Measurements from ENCODE around the gene FAM184B.

Gene FAM184B

DNA sequence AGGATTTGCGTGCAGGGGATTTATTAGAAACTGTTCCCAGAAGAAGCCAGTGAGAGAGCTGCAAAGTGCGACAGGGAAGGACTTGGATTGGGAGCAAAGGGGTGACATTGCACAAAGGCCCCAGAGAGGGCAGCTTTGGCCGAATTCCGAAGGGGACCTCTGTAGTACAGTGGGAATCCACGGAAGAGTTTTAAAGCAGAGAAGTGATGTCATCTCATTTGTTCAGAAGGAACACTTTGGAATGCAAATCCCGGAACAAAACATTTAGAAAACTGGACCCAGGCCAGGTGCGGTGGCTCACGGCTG lies 71.7 kb downstream of the FAM184B start:
- Histone ChIP-seq H3K27ac (ENCODE audit: extremely low read depth, low read depth, low read length) (no peak overlapping the region), H3K9me3 (ENCODE audit: control insufficient read depth, insufficient read depth, low read depth, low read length) (no peaks in the 10 kb centered on the region), H3K4me3 (ENCODE audit: low read depth, low read length) (no peak overlapping the region), H3K36me3 (ENCODE audit: control insufficient read depth in 2 of 2, insufficient read depth in 1 of 2, low read length in 2 of 2) (no peaks in the 10 kb centered on the region), H3K4me1 (ENCODE audit: control insufficient read depth, insufficient read depth, low read length) (no peaks in the 10 kb centered on the region)
- CTCF ChIA-PET: no interaction called here
- TF ChIP-seq ZFP3 (tag by site-specific recombination; IDR thresholded peaks at IDR 0.05; ENCODE audit: low read depth): no peak
- TF ChIP-seq IKZF3 (tag by site-specific recombination; IDR thresholded peaks at IDR 0.05): no peak
- TF ChIP-seq ZSCAN16 (tag by site-specific recombination; IDR thresholded peaks at IDR 0.05): no peak
- no peak for TF ChIP-seq KLF9 (tag by site-specific recombination; IDR thresholded peaks at IDR 0.05; ENCODE audit: low read depth)
- TF ChIP-seq RBAK (tag by site-specific recombination; IDR thresholded peaks at IDR 0.05): no peak
- no peak for TF ChIP-seq ZNF175 (tag by site-specific recombination; IDR thresholded peaks at IDR 0.05)
- TF ChIP-seq ZFP41 (tag by site-specific recombination; IDR thresholded peaks at IDR 0.05; ENCODE audit: borderline replicate concordance): no peak
- TF ChIP-seq ZNF843 (tag by site-specific recombination; IDR thresholded peaks at IDR 0.05): no peak
- TF ChIP-seq, protein P1, sequence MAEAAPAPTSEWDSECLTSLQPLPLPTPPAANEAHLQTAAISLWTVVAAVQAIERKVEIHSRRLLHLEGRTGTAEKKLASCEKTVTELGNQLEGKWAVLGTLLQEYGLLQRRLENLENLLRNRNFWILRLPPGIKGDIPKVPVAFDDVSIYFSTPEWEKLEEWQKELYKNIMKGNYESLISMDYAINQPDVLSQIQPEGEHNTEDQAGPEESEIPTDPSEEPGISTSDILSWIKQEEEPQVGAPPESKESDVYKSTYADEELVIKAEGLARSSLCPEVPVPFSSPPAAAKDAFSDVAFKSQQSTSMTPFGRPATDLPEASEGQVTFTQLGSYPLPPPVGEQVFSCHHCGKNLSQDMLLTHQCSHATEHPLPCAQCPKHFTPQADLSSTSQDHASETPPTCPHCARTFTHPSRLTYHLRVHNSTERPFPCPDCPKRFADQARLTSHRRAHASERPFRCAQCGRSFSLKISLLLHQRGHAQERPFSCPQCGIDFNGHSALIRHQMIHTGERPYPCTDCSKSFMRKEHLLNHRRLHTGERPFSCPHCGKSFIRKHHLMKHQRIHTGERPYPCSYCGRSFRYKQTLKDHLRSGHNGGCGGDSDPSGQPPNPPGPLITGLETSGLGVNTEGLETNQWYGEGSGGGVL (tag by site-specific recombination; IDR thresholded peaks at IDR 0.05): no peak
- no peak for TF ChIP-seq ZNF558 (tag by site-specific recombination; IDR thresholded peaks at IDR 0.05)
- no peak for TF ChIP-seq ZNF658 (tag by site-specific recombination; IDR thresholded peaks at IDR 0.05)
- no peak for TF ChIP-seq ZNF311 (tag by site-specific recombination; IDR thresholded peaks at IDR 0.05; ENCODE audit: borderline replicate concordance)
- no peak for TF ChIP-seq ZBTB7A (tag by site-specific recombination; IDR thresholded peaks at IDR 0.05; ENCODE audit: low read depth)
- POLR2A ChIA-PET: no interaction called here

DNA sequence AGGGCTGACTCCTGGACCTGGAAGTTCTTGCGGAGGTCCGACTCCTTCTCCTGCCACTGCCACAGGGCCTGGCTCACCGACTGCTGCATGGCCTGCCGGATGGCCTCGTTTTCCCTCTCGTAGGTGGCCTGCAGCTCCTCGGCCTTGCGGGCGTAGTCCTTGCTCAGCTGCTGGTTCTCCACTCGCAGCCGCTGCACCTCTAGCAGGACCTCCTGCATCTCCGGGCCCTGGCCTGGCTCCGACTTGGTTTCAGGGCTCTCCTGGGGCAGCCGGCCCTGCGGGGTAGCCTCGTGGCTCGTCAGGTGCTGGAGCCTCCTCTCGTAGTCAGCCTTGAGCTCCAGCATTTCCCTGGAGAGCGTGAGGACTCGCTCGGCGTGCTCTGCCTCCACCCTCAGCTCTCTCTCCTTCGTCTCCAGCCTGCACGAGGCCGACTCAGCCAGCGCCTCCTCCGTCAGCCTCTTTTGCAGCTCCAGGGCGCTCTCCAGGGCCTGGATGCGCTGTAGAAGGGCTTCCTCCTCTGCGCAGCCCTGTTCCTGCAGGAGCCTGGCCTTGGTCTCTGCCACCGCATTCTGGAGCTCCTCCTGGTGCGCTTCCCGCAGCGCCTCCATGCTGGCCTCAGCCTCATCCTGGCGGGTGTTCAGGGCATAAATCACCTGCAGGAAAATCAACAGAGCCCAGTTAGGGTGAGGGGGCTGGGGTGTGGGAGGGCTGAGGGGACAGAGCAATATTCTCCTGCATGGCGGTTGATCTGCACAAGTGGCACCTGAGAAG lies 72.2 kb downstream of the FAM184B start:
- CTCF ChIA-PET: no interaction called here
- Histone ChIP-seq H3K36me3 (ENCODE audit: control insufficient read depth in 2 of 2, insufficient read depth in 1 of 2, low read length in 2 of 2) (no peaks in the 10 kb centered on the region), H3K4me1 (ENCODE audit: control insufficient read depth, insufficient read depth, low read length) (no peaks in the 10 kb centered on the region), H3K27ac (ENCODE audit: extremely low read depth, low read depth, low read length) (no peak overlapping the region), H3K9me3 (ENCODE audit: control insufficient read depth, insufficient read depth, low read depth, low read length) (no peaks in the 10 kb centered on the region), H3K4me3 (ENCODE audit: low read depth, low read length) (no peak overlapping the region)
- POLR2A ChIA-PET: no interaction called here
- no peak for TF ChIP-seq ZNF248 (tag by site-specific recombination; IDR thresholded peaks at IDR 0.05)
- no peak for TF ChIP-seq ZNF366 (tag by site-specific recombination; conservative IDR thresholded peaks at IDR 0.05)
- no peak for TF ChIP-seq ZNF670 (tag by site-specific recombination; IDR thresholded peaks at IDR 0.05; ENCODE audit: low read depth)
- no peak for TF ChIP-seq ZNF548 (tag by site-specific recombination; IDR thresholded peaks at IDR 0.05)
- no peak for TF ChIP-seq ZNF266 (tag by site-specific recombination; IDR thresholded peaks at IDR 0.05; ENCODE audit: low read depth)
- no peak for TF ChIP-seq ZNF707 (tag by site-specific recombination; IDR thresholded peaks at IDR 0.05)
- TF ChIP-seq ZFP3 (tag by site-specific recombination; IDR thresholded peaks at IDR 0.05; ENCODE audit: low read depth): no peak
- TF ChIP-seq ZNF157 (tag by site-specific recombination; IDR thresholded peaks at IDR 0.05): no peak
- TF ChIP-seq, protein P2, sequence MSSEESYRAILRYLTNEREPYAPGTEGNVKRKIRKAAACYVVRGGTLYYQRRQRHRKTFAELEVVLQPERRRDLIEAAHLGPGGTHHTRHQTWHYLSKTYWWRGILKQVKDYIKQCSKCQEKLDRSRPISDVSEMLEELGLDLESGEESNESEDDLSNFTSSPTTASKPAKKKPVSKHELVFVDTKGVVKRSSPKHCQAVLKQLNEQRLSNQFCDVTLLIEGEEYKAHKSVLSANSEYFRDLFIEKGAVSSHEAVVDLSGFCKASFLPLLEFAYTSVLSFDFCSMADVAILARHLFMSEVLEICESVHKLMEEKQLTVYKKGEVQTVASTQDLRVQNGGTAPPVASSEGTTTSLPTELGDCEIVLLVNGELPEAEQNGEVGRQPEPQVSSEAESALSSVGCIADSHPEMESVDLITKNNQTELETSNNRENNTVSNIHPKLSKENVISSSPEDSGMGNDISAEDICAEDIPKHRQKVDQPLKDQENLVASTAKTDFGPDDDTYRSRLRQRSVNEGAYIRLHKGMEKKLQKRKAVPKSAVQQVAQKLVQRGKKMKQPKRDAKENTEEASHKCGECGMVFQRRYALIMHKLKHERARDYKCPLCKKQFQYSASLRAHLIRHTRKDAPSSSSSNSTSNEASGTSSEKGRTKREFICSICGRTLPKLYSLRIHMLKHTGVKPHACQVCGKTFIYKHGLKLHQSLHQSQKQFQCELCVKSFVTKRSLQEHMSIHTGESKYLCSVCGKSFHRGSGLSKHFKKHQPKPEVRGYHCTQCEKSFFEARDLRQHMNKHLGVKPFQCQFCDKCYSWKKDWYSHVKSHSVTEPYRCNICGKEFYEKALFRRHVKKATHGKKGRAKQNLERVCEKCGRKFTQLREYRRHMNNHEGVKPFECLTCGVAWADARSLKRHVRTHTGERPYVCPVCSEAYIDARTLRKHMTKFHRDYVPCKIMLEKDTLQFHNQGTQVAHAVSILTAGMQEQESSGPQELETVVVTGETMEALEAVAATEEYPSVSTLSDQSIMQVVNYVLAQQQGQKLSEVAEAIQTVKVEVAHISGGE (tag by site-specific recombination; conservative IDR thresholded peaks at IDR 0.05; ENCODE audit: low read depth): no peak
- no peak for TF ChIP-seq ZNF404 (tag by site-specific recombination; IDR thresholded peaks at IDR 0.05)
- TF ChIP-seq, protein P3, sequence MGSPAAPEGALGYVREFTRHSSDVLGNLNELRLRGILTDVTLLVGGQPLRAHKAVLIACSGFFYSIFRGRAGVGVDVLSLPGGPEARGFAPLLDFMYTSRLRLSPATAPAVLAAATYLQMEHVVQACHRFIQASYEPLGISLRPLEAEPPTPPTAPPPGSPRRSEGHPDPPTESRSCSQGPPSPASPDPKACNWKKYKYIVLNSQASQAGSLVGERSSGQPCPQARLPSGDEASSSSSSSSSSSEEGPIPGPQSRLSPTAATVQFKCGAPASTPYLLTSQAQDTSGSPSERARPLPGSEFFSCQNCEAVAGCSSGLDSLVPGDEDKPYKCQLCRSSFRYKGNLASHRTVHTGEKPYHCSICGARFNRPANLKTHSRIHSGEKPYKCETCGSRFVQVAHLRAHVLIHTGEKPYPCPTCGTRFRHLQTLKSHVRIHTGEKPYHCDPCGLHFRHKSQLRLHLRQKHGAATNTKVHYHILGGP (tag by site-specific recombination; IDR thresholded peaks at IDR 0.05): no peak
- no peak for TF ChIP-seq ZBTB1 (tag by site-specific recombination; IDR thresholded peaks at IDR 0.05)
- no peak for TF ChIP-seq KLF9 (tag by site-specific recombination; IDR thresholded peaks at IDR 0.05; ENCODE audit: low read depth)
- no peak for TF ChIP-seq ZFHX2 (tag by site-specific recombination; conservative IDR thresholded peaks at IDR 0.05)
- TF ChIP-seq ZNF274 (IDR thresholded peaks at IDR 0.05; ENCODE audit: low read length): no peak
- TF ChIP-seq ZNF274 (tag by site-specific recombination; IDR thresholded peaks at IDR 0.05; ENCODE audit: borderline replicate concordance): no peak
- TF ChIP-seq ZNF555 (tag by site-specific recombination; conservative IDR thresholded peaks at IDR 0.05): no peak
